HG02884 (cell line): ENCODE measurements around the gene TMTC2.

Experiments
- ATAC-seq: cut with Tn5 transposase; IDR thresholded peaks from one replicate; pipeline ENCODE4 v1.9.1; 2021; ENCODE audit warnings: mild to moderate bottlenecking, moderate library complexity; ENCODE audit not compliant: unreplicated experiment

TMTC2 gene

GRCh38 chr12:83052890-83053541, 366.3 kb downstream of the TMTC2 start:
- ATAC-seq, result no peak

DNA sequence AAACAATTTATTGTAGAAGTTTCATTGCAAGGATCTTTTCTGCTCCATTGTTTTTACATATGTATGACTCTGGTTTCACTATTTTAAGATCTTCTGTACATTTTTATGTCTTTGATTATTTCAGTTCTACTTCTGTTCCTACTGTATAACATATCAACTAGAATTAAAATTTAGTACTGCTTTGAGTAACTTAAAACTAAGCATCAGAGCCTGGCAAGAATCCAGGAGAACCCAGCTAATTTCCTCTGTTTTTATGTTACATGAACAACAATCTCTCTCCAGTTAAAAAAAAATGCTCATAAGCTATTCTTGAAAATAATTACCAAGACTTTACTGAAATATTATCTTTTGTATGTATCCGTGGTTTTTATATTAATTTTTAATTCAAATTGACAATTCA, 370.7 kb downstream of the TMTC2 start:
- no peak for ATAC-seq

- ATAC-seq, result no peak
These were observed 372.4 kb downstream of the TMTC2 start for GRCh38 chr12:83059107-83059506.

DNA sequence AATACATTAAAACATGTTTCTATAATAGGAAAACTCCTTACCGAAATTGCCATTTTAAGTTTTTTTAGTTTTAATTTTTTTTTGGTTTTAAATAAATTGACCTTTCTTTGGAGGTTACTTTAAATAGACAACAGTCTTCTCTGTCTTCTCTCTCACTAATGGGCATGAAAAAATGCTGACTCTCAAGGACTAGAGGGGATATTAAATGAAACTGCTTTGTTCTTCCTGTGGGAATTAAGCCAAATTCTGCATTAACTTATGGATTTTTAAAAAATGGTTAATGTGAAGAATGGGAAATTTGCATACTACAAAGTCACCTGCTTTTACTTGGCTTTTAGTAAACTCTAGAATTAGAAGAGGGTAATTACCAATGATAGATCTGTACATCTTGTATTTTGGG, 378.9 kb downstream of the TMTC2 start:
- no peak for ATAC-seq

- no peak for ATAC-seq
These were observed 381.3 kb downstream of the TMTC2 start for GRCh38 chr12:83067981-83068380.

- no peak for ATAC-seq
These were observed 387.7 kb downstream of the TMTC2 start for GRCh38 chr12:83074358-83074894.

- no peak for ATAC-seq
These were observed 388.8 kb downstream of the TMTC2 start for GRCh38 chr12:83075471-83075870.

DNA sequence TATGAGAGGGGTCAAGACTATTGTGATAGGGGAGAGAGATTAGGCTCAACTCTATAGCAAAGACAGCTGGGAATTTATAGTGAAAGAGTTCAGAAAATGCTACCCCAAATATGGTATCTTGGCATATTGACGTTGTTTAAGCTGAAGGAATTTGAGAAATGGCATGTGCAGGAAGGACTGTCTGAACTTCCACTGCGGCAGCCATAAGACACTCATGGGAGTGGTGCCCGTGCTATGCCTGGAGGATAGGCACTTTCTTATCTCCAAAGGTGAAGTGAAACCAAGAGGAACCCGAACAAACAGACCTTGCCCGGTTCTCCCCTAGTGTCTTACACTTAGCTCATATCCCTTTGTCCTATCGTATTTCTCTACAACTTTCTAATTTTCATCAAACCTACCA, 390.3 kb downstream of the TMTC2 start:
- no peak for ATAC-seq

GRCh38 chr12:83082690-83083276, 396.1 kb downstream of the TMTC2 start:
- no peak for ATAC-seq

GRCh38 chr12:83083616-83084015, 396.9 kb downstream of the TMTC2 start:
- ATAC-seq, result no peak

- no peak for ATAC-seq
These were observed 398.0 kb downstream of the TMTC2 start for GRCh38 chr12:83084516-83085234.

DNA sequence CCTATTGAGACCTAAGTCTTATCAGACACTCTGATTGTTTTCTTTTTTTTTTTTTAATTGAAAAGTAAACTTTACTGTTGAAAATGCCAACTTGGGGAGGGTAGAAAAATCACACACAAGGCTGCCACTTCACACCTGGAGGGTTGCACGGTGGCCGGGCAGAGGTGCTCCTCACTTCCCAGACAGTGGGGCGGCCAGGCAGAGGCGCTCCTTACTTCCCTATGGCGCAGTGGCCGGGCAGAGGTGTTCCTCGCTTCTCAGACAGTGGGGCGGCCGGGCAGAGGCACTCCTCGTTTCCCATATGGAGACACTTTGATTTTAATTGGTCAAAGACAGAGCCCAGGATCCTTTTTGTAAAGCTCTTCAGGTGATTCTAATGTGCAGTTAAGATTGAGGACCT, 399.3 kb downstream of the TMTC2 start:
- no peak for ATAC-seq

GRCh38 chr12:83089575-83089974, 402.9 kb downstream of the TMTC2 start:
- ATAC-seq, result no peak

DNA sequence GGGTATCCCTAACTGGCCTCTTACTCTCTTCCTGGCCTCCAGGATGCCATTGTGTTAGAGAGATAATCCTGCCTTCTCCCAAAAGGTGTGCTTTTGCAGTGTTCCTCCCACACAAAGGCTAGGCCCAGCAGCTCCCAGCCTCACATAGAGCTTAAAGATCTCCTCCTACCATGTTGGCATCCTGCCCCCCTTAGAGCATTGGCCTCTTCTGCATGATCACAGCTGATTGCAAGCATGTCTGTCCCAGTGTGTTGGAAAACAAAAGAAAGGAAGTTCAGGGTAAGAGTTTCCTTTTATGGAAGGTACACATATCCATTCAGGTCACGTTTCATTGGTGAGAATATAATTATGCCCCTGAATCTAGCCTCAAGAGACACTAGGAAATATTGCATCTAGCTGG, 405.4 kb downstream of the TMTC2 start:
- ATAC-seq, result no peak

- no peak for ATAC-seq
These were observed 405.9 kb downstream of the TMTC2 start for GRCh38 chr12:83092606-83093005.

- no peak for ATAC-seq
These were observed 406.7 kb downstream of the TMTC2 start for GRCh38 chr12:83093426-83093825.

DNA sequence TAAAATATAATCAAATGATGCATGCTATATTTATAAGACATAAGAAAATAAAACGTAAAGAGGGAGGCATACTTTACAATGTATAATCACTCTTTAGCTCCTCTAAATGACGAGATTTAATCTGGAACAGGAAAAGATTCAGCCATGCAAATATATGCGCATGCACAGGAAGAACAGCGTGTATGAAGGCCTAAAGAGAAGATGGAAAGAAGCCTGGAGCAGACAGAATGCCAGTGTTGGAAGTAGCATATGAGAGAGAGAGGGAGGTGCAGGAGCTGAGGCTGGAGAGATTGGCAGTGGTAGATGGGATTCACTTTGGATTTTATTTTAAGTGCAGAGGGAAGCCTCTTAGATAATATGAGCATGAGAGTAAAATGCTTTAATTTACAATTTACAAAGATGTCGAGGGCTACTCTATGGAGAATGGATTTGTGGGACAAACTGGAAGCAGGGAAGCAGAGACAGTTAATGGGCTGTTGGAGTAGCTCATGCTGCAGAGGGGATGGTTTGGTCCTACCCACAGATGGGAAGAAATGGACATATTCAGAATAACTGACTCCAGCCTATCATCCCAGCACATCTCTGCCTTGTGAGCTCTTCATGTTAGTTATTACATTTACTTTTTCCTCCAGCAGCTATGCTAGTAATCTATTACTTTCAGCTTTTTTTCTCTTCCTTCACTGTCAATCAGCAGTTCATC, 411.1 kb downstream of the TMTC2 start:
- no peak for ATAC-seq

DNA sequence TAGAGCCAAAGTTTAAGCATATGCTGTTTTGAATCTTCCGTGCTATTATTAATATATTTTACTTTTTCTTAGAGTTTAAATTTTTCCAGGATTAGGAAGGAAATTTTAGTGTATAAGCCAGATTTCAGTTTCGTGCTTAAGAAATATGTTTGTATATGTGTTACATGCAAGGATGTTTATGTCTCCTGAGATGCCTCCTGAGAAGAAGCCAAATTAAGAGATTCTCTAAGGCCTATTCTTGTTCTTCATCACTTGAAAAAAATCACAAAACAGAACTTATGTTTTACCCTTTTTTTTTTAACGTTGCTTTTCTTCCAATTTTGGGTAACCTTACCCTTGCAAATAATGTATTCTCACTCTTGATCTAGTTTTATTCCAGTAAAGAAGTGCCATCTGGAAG, 412.7 kb downstream of the TMTC2 start:
- ATAC-seq, result no peak

DNA sequence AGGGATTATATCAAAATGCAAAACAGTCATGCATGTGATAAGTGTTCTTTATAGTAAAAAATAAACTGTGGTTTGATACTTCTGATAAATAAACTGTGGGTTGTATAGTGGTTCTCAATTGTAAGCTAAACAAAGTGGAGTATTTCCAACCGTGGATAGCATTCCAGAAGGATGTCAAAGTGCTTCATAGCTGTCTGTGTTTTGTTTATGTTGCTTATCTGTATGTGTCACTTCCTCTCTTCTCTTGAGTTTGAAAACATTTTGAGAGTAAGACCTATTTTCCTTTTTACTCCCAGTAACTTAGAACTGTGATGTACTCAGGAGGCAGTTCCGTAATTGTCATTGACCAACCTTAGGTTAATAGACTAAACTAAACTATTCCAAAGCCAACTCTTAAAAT, 415.8 kb downstream of the TMTC2 start:
- ATAC-seq, result no peak

GRCh38 chr12:83106873-83107272, 420.2 kb downstream of the TMTC2 start:
- ATAC-seq, result no peak

DNA sequence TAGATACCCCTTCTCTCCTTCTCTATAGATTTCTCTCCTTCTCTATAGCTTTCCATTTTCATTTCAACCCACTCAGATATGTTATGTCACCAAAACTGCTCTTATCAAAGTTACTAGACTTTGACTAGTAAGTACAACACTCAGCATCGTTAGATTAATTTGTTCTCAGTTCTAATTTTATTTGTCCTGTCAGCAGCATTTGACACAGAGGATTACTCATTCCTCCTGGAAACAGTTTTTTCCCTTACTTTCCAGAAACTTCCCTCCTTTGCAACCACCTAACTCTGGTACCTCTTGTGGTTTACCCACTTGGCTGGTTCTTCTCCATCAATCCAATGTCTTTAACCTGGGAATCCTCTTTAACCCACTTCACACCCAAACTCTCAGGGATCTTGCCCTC, 423.7 kb downstream of the TMTC2 start:
- ATAC-seq, result no peak
